ENCODE results near the gene ALDH7A1. TPM values are rescaled to one million over a fixed set of nuclear protein-coding genes. Genes with fewer than 3 reads are reported as not detected.

ALDH7A1 gene
- total and polyA plus RNA-seq, 3 donors from 2014 or later = 50.0 to 68.3 (median 57.2) TPM

DNA sequence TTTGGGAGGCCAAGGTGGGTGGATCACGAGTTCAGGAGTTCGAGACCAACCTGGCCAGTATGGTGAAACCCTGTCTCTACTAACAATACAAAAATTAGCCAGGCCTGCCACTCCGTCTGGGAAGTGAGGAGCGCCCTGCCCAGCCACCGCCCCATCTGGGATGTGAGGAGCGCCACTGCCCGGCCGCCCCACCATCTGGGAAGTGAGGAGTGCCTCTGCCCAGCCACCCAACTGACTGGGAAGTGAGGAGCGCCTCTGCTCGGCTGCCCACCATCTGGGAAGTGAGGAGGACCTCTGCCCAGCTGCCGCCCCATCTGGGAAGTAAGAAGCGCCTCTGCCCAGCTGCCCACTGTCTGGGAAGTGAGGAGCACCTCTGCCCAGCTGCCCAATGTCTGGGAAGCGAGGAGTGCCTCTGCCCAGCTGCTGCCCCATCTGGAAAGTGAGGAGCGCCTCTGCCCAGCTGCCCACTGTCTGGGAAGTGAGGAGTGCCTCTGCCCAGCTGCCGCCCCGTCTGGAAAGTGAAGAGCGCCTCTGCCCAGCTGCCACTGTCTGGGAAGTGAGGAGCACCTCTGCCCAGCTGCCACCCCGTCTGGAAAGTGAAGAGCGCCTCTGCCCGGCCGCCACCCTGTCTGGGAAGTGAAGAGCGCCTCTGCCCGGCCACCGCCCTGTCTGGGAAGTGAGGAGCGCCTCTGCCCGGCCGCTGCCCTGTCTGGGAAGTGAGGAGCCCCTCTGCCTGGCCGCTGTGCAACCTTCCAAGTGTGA, 5.3 kb downstream of the ALDH7A1 start:
- no peaks in the 10 kb centered on the region for H3K36me3 ChIP-seq (ENCODE audit: low read depth, missing control alignments)
- intact Hi-C loops (cut with DNase I; ENCODE audit: low total_unique reads) = no loop called here
- 85 to 93% methylated on average over 24 to 28 of the region's 28 CpGs for WGBS, 2 donors

GRCh38 chr5:126587551-126588390, 7.2 kb downstream of the ALDH7A1 start:
- H3K4me1 ChIP-seq = peaks cover 21% of the 10 kb centered on the region
- no peaks in the 10 kb centered on the region for H3K27me3 ChIP-seq
- DNase-seq = peak; percentile 92
- no peaks in the 10 kb centered on the region for H3K36me3 ChIP-seq (ENCODE audit: low read depth, missing control alignments)
- H3K9me3 ChIP-seq = no peaks in the 10 kb centered on the region
- H3K27ac ChIP-seq = peak overlapping the region; percentile 36 to 77
- no peak for TF ChIP-seq POLR2A (IDR thresholded peaks at IDR 0.05)
- TF ChIP-seq, protein P1, sequence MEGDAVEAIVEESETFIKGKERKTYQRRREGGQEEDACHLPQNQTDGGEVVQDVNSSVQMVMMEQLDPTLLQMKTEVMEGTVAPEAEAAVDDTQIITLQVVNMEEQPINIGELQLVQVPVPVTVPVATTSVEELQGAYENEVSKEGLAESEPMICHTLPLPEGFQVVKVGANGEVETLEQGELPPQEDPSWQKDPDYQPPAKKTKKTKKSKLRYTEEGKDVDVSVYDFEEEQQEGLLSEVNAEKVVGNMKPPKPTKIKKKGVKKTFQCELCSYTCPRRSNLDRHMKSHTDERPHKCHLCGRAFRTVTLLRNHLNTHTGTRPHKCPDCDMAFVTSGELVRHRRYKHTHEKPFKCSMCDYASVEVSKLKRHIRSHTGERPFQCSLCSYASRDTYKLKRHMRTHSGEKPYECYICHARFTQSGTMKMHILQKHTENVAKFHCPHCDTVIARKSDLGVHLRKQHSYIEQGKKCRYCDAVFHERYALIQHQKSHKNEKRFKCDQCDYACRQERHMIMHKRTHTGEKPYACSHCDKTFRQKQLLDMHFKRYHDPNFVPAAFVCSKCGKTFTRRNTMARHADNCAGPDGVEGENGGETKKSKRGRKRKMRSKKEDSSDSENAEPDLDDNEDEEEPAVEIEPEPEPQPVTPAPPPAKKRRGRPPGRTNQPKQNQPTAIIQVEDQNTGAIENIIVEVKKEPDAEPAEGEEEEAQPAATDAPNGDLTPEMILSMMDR (IDR thresholded peaks at IDR 0.05) = no peak
- H3K4me3 ChIP-seq = no peak overlapping the region
- WGBS, 2 donors = 42 to 46% methylated on average over 9 of the region's 9 CpGs
- intact Hi-C loops (cut with DNase I; ENCODE audit: low total_unique reads) = no loop called here

More for the DNA sequence above, 5.3 kb downstream of the ALDH7A1 start:
- no peak for TF ChIP-seq POLR2A (IDR thresholded peaks at IDR 0.05)
- TF ChIP-seq, protein P1 (IDR thresholded peaks at IDR 0.05) = no peak
- H3K4me1 ChIP-seq = peaks cover 28% of the 10 kb centered on the region
- DNase-seq = no peak
- no peak overlapping the region for H3K27ac ChIP-seq
- H3K9me3 ChIP-seq = no peaks in the 10 kb centered on the region
- no peaks in the 10 kb centered on the region for H3K27me3 ChIP-seq
- no peak overlapping the region for H3K4me3 ChIP-seq

DNA sequence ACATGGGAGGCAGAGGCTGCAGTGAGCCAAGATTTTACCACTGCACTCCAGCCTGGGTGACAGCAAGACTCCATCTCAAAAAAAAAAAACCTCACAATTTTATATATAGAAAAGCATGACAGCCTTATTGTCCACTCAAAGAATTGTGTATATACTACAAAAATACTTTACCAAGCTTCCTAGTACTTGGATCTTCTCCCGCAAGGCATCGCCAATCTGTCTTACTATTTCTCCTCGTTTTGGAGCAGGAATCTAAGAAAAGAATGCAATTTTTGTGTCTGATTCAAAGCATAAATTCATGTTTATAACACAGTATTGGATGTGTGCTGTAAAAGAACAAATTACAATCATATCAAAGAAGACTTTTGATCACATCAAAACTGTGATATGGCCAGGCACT, 11.3 kb downstream of the ALDH7A1 start:
- no peaks in the 10 kb centered on the region for H3K27me3 ChIP-seq
- H3K27ac ChIP-seq = peak overlapping the region in 1 of 2 donors; percentile 56
- H3K4me1 ChIP-seq = peaks cover 21% of the 10 kb centered on the region
- TF ChIP-seq, protein P1 (IDR thresholded peaks at IDR 0.05) = no peak
- no peak for TF ChIP-seq POLR2A (IDR thresholded peaks at IDR 0.05)
- H3K9me3 ChIP-seq = no peaks in the 10 kb centered on the region
- H3K36me3 ChIP-seq (ENCODE audit: low read depth, missing control alignments) = no peaks in the 10 kb centered on the region
- intact Hi-C loops (cut with DNase I; ENCODE audit: low total_unique reads) = no loop called here
- WGBS, 2 donors = 70 to 82% methylated on average over 3 of the region's 3 CpGs
- H3K4me3 ChIP-seq = no peak overlapping the region
- peak; percentile 38 for DNase-seq

DNA sequence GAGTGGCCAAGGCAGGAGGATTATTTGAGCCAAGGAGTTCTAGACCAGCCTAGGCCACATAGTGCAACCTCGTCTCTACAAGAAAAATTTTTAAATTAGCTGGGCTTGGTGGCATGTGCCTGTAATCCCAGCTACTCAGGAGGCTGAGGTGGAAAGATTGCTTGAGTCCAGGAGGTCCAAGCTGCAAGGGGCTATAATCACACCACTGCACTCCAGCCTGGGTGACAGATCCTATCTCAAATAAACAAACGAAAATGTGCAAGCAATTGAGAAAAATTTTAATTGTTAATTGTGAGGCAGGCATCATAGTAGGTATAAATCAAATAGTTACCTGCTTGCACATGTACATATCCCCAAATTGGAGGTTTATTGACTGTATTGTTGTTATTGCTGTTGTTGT, 15.3 kb downstream of the ALDH7A1 start:
- intact Hi-C loops (cut with DNase I; ENCODE audit: low total_unique reads) = no loop called here
- H3K36me3 ChIP-seq (ENCODE audit: low read depth, missing control alignments) = no peaks in the 10 kb centered on the region
- H3K4me1 ChIP-seq = peaks cover 1% of the 10 kb centered on the region
- H3K27me3 ChIP-seq = no peaks in the 10 kb centered on the region
- H3K27ac ChIP-seq = no peak overlapping the region
- DNase-seq = no peak
- no peak overlapping the region for H3K4me3 ChIP-seq
- H3K9me3 ChIP-seq = no peaks in the 10 kb centered on the region
- 92 to 93% methylated on average over 2 of the region's 2 CpGs for WGBS, 2 donors
- no peak for TF ChIP-seq POLR2A (IDR thresholded peaks at IDR 0.05)
- TF ChIP-seq, protein P1 (IDR thresholded peaks at IDR 0.05) = no peak
